ENCODE measurements around the gene RALGPS1.

The RALGPS1 gene

GRCh38 chr9:127050152-127050551, 135.6 kb downstream of the RALGPS1 start:
- no peaks in the 10 kb centered on the region for H3K27me3 Mint-ChIP-seq
- no peak overlapping the region for H3K4me3 Mint-ChIP-seq
- peaks cover 17% of the 10 kb centered on the region for H3K4me1 Mint-ChIP-seq (ENCODE audit: low read depth)
- H3K36me3 Mint-ChIP-seq: peaks cover 5% of the 10 kb centered on the region
- no peaks in the 10 kb centered on the region for H3K9me3 Mint-ChIP-seq (ENCODE audit: low read depth)
- no peak overlapping the region for H3K27ac Mint-ChIP-seq

GRCh38 chr9:127050591-127051001, 136.0 kb downstream of the RALGPS1 start:
- Mint-ChIP-seq H3K4me1 (ENCODE audit: low read depth) (peaks cover 17% of the 10 kb centered on the region), H3K4me3 (no peak overlapping the region), H3K9me3 (ENCODE audit: low read depth) (no peaks in the 10 kb centered on the region), H3K27me3 (no peaks in the 10 kb centered on the region), H3K27ac (no peak overlapping the region), H3K36me3 (peaks cover 5% of the 10 kb centered on the region)

- no peaks in the 10 kb centered on the region for H3K9me3 Mint-ChIP-seq (ENCODE audit: low read depth)
- no peak overlapping the region for H3K4me3 Mint-ChIP-seq
- peaks cover 17% of the 10 kb centered on the region for H3K4me1 Mint-ChIP-seq (ENCODE audit: low read depth)
- H3K27me3 Mint-ChIP-seq: no peaks in the 10 kb centered on the region
- H3K36me3 Mint-ChIP-seq: peaks cover 7% of the 10 kb centered on the region
- no peak overlapping the region for H3K27ac Mint-ChIP-seq
These were observed 137.5 kb downstream of the RALGPS1 start for GRCh38 chr9:127051881-127052595.

GRCh38 chr9:127053057-127053821, 138.7 kb downstream of the RALGPS1 start:
- Mint-ChIP-seq H3K4me3 (no peak overlapping the region), H3K9me3 (ENCODE audit: low read depth) (no peaks in the 10 kb centered on the region), H3K4me1 (ENCODE audit: low read depth) (peaks cover 14% of the 10 kb centered on the region), H3K27me3 (no peaks in the 10 kb centered on the region), H3K36me3 (peaks cover 7% of the 10 kb centered on the region), H3K27ac (no peak overlapping the region)

- Mint-ChIP-seq H3K4me1 (ENCODE audit: low read depth) (peaks cover 7% of the 10 kb centered on the region), H3K4me3 (no peak overlapping the region), H3K9me3 (ENCODE audit: low read depth) (no peaks in the 10 kb centered on the region), H3K27me3 (no peaks in the 10 kb centered on the region), H3K36me3 (peaks cover 7% of the 10 kb centered on the region), H3K27ac (no peak overlapping the region)
These were observed 139.4 kb downstream of the RALGPS1 start for GRCh38 chr9:127053960-127054359.

GRCh38 chr9:127055745-127056402, 141.3 kb downstream of the RALGPS1 start:
- no peaks in the 10 kb centered on the region for H3K27me3 Mint-ChIP-seq
- H3K4me3 Mint-ChIP-seq: no peak overlapping the region
- no peaks in the 10 kb centered on the region for H3K4me1 Mint-ChIP-seq (ENCODE audit: low read depth)
- H3K9me3 Mint-ChIP-seq (ENCODE audit: low read depth): no peaks in the 10 kb centered on the region
- H3K36me3 Mint-ChIP-seq: peaks cover 11% of the 10 kb centered on the region
- no peak overlapping the region for H3K27ac Mint-ChIP-seq

GRCh38 chr9:127056446-127056845, 141.9 kb downstream of the RALGPS1 start:
- H3K27ac Mint-ChIP-seq: no peak overlapping the region
- peaks cover 14% of the 10 kb centered on the region for H3K36me3 Mint-ChIP-seq
- H3K4me1 Mint-ChIP-seq (ENCODE audit: low read depth): no peaks in the 10 kb centered on the region
- H3K9me3 Mint-ChIP-seq (ENCODE audit: low read depth): no peaks in the 10 kb centered on the region
- no peaks in the 10 kb centered on the region for H3K27me3 Mint-ChIP-seq
- H3K4me3 Mint-ChIP-seq: no peak overlapping the region

- Mint-ChIP-seq H3K27me3 (no peaks in the 10 kb centered on the region), H3K4me1 (ENCODE audit: low read depth) (no peaks in the 10 kb centered on the region), H3K9me3 (ENCODE audit: low read depth) (no peaks in the 10 kb centered on the region), H3K36me3 (peaks cover 17% of the 10 kb centered on the region), H3K4me3 (no peak overlapping the region), H3K27ac (no peak overlapping the region)
These were observed 143.5 kb downstream of the RALGPS1 start for GRCh38 chr9:127058011-127058644.

GRCh38 chr9:127058645-127059021, 144.1 kb downstream of the RALGPS1 start:
- Mint-ChIP-seq H3K27me3 (no peaks in the 10 kb centered on the region), H3K4me3 (no peak overlapping the region), H3K36me3 (peaks cover 15% of the 10 kb centered on the region), H3K4me1 (ENCODE audit: low read depth) (no peaks in the 10 kb centered on the region), H3K9me3 (ENCODE audit: low read depth) (no peaks in the 10 kb centered on the region), H3K27ac (no peak overlapping the region)

- Mint-ChIP-seq H3K36me3 (peaks cover 12% of the 10 kb centered on the region), H3K27ac (no peak overlapping the region), H3K27me3 (no peaks in the 10 kb centered on the region), H3K4me3 (no peak overlapping the region), H3K4me1 (ENCODE audit: low read depth) (no peaks in the 10 kb centered on the region), H3K9me3 (ENCODE audit: low read depth) (no peaks in the 10 kb centered on the region)
These were observed 144.4 kb downstream of the RALGPS1 start for GRCh38 chr9:127059030-127059429.

- Mint-ChIP-seq H3K4me3 (no peak overlapping the region), H3K4me1 (ENCODE audit: low read depth) (no peaks in the 10 kb centered on the region), H3K36me3 (peaks cover 12% of the 10 kb centered on the region), H3K9me3 (ENCODE audit: low read depth) (no peaks in the 10 kb centered on the region), H3K27me3 (no peaks in the 10 kb centered on the region), H3K27ac (no peak overlapping the region)
These were observed 145.3 kb downstream of the RALGPS1 start for GRCh38 chr9:127059765-127060361.

GRCh38 chr9:127061411-127061810, 146.8 kb downstream of the RALGPS1 start:
- Mint-ChIP-seq H3K27me3 (no peaks in the 10 kb centered on the region), H3K9me3 (ENCODE audit: low read depth) (no peaks in the 10 kb centered on the region), H3K4me1 (ENCODE audit: low read depth) (no peaks in the 10 kb centered on the region), H3K27ac (no peak overlapping the region), H3K36me3 (peaks cover 12% of the 10 kb centered on the region), H3K4me3 (no peak overlapping the region)

- no peaks in the 10 kb centered on the region for H3K4me1 Mint-ChIP-seq (ENCODE audit: low read depth)
- H3K4me3 Mint-ChIP-seq: no peak overlapping the region
- no peak overlapping the region for H3K27ac Mint-ChIP-seq
- peaks cover 19% of the 10 kb centered on the region for H3K36me3 Mint-ChIP-seq
- H3K9me3 Mint-ChIP-seq (ENCODE audit: low read depth): no peaks in the 10 kb centered on the region
- no peaks in the 10 kb centered on the region for H3K27me3 Mint-ChIP-seq
These were observed 149.8 kb downstream of the RALGPS1 start for GRCh38 chr9:127064335-127064734.

- Mint-ChIP-seq H3K4me1 (ENCODE audit: low read depth) (no peaks in the 10 kb centered on the region), H3K27ac (no peak overlapping the region), H3K4me3 (no peak overlapping the region), H3K27me3 (no peaks in the 10 kb centered on the region), H3K36me3 (peaks cover 19% of the 10 kb centered on the region), H3K9me3 (ENCODE audit: low read depth) (no peaks in the 10 kb centered on the region)
These were observed 151.0 kb downstream of the RALGPS1 start for GRCh38 chr9:127065592-127065991.
